CD1c-positive myeloid dendritic cell (primary cell): ENCODE data around the gene LUZP1.

Experiments used
- DNase-seq: peaks from one replicate; pipeline ENCODE4 v3.0.0-alpha.2; 2016; ENCODE audit errors: extremely low spot score

LUZP1 gene

DNA sequence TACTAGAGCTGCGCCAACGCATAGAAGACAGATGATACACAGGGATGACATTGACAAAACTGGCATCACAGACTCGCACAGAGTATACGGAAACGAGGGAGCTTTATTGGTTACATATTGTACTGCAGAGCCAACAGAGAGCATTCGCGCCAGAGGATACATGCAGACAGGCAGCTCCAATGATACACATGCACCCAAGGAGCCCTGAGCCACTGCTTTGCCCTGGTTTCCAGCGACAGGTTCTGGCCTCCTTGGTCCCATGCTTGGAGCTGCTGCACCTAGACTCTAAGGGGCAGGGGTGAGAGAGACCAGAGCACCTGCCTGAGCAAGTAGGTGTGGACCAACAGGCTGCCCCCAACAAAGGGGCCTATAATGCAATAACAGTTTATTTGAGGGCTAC lies 83.8 kb downstream of the LUZP1 start:
- DNase-seq: no peak

DNA sequence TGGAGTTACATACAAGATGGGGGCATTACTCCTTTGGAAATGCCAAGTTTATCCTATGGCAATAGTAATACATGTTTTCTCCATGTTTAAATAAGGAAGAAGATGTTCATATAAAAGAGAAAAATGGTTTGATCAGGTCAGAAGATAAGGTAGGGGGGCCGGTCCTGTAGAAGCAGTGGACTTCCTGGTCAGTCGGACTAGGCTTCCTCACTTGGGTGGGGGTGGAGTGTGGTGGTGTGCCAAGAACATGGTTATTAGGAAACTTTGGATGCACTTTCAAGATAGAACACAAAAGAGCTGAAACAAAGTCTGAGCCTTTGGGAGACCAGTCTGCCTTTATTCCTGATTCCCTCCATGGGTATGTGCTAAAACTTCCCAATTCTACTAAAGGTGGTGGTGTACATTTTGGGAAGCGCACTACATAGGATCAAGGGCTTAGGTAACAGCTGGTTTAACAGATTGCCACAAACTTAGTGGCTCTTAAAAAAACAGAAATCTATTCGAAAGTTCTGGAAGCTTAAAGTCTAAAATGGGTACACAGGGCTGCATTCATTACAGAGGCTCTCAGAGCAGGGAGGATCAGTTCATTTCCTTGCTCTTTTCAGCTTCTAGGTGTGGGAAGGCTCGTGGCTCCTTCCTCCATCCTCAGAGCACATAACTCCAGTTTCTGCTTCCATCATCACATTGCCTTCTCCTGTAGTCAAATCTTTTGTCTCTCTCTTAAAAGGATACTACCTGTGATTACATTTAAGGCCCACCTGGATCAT lies 84.8 kb downstream of the LUZP1 start:
- no peak for DNase-seq

DNA sequence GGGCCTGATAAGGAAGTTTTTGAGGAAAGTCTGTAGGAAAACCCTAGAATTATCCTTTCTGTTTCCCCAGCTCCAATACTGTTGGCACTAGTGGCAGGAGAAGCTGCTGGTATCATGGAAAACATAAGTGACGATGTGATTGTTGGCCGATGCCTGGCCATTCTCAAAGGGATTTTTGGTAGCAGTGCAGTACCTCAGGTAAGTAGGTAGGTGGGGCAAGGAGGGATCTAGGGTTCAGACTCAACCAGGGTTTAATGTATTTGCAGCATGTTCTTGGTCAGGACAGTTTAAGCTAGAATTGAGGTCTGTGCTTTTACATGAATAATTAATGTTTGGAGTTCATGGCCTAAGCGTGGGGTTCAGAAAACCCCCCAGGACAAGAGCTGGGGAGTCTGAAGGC lies 87.3 kb downstream of the LUZP1 start:
- DNase-seq: no peak

DNA sequence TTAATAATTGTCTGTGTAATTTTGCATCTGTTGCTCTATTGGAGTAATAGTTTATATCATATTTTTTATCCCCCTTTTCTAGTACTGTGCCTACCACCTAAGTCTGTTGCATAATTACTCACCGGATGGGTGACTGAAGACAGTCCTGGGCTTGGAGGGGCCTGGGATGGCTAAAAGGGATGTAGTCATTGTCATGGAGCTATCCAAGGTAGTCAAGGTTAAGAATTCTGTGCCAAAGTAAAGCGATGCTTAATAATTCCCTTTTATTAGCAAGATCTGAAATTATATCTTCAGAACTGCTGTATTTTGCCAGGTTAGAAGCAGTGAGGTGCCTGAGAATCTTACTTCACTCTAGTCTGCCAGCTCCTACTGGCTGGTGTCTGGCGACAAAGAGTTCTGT lies 87.8 kb downstream of the LUZP1 start:
- DNase-seq: no peak

DNA sequence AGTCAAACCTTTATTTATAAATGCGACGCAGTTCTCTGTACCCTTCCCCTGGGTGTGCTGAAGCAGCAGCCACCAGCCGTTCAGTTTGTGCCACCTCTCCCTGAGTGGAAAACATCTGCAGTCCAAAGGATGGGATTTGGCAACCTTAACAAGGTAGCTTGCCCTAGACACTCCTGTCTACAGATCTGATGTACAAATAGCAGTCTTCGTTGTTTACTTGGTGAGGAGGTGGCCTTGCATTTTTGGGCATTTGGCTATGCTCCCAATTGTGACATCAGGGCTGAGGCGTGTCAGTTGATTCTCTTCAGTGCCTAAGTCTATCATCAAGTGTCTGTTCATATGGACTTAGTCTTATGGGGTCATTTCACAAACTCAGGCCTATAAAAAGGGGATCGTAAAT lies 89.6 kb downstream of the LUZP1 start:
- no peak for DNase-seq

DNA sequence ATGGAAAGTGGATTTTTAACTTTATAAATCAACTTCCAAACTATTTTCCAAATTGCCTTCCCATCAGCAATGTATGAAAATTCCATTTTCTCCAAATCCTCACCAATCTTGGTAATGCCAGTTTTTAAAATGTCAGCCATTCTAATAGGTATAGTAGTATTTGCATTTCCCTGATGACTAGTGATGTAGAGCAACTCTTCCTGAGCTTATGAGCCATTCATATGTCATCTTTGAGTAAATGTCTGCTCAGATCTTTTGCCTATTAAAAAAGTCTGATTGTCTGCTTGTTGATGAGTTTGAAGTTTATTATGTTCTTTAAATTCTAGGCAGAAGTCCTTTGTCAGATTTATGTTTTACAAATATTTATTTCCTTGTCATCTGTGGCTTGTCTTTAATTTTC lies 94.6 kb downstream of the LUZP1 start:
- DNase-seq: no peak

DNA sequence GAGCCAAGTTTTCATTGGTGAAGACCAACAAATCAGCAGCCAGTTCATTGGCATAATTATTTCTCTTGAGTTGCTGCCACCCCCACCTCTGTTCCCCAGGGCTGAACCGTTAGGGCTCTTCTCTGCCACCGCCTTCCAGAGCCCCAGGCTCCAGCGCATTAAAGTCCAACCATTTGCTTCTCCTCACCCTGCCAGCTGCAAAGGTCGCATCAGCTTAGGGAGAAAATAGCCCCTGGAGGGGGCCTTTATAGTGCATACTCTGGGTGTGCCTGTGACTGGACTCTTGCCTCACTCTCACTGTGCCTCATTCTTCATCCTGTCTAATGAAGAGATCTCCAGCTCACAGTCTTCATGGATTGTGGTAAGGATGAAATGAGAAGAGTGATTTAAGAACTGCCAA lies 99.0 kb downstream of the LUZP1 start:
- no peak for DNase-seq

DNA sequence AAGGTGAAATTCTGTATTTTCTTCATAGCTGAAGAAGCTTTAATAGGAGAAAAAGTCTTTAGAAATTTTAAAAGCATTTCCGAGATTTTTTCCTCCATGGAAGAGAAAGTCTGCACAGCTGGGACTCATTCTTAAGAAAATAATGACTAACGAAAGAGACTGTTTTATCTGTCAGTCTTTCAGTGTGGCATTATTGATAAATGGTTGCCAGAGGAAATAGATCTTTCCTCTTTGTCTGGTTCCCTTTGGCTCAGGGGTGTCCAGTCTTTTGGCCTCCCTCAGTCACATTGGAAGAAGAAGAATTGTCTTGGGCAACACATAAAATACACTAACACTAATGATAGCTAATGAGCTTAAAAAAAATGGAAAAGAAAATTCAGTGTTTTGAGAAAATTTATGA lies 99.5 kb downstream of the LUZP1 start:
- no peak for DNase-seq

DNA sequence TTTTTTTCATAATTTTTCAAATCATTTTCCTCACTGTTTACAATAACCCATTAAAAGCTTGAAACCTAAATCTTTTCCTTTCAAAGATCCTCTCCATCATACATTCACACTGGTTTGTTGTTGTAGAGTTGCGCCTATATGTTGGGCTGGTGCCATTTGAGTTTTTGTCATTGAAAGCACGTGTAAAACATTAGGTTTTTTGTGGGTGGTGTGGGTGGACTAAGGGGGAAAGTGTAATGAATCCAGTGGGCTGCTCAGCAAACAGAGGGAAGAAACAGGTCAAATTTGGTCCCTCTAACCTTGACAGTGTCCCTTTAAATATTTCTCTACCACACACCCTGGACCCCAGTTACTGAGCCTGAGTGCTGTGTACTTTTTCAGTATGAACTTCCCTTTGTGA lies 102.6 kb downstream of the LUZP1 start:
- no peak for DNase-seq

DNA sequence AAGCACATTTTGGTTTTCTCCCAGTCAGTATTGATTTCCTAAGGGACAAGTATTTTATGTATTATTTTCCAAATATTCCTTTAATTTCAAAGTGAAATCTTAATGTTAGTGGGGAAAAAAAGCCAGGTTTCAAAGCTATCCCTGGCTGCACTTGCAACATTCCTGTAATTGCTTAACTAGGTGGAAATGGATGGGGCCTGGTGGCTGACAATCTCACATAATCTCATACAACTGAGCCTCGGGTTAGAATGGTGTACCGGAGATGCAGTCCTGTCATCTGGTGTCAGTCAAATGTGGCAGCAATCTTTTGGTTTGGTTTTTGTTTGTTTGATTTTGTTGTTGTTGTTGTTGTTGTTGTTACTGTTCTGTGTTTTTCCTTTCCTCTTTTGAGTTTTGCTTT lies 103.3 kb downstream of the LUZP1 start:
- no peak for DNase-seq

DNA sequence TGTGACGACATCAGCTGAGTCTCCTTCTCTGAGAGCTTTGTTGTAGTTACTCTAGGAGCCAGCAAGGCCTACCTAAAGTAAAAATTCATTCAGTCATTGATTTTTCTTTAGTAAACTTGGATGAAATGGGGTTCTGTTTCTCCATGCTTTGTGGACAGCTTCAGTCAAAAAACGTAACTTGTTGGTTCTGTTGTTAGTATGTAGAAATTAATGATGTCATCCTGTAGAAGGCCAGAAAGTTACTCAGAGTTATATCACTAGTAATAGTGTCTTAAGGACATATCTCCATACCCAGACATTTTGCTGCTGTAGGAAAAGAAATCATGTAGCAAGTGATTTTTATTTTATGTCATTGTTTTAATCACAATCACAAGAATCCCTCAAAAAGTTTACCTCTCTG lies 106.4 kb downstream of the LUZP1 start:
- DNase-seq: no peak

DNA sequence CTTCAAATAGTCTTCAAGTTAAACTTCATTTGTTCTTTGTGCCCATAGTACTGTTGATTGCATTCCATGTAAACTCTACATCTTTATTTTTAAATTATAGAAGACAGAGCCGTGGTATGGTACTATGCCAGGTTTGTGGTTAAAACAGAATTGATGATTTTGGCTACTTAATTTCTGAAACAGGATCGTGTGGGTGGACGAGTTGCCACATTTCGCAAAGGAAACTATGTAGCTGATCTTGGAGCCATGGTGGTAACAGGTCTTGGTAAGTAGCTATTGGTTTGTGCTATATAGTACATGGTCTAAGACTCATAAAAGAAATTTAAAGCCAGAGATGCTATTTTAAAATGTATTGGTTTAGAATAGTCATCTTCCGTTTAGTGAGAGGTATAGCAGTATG lies 111.4 kb downstream of the LUZP1 start:
- DNase-seq: no peak

DNA sequence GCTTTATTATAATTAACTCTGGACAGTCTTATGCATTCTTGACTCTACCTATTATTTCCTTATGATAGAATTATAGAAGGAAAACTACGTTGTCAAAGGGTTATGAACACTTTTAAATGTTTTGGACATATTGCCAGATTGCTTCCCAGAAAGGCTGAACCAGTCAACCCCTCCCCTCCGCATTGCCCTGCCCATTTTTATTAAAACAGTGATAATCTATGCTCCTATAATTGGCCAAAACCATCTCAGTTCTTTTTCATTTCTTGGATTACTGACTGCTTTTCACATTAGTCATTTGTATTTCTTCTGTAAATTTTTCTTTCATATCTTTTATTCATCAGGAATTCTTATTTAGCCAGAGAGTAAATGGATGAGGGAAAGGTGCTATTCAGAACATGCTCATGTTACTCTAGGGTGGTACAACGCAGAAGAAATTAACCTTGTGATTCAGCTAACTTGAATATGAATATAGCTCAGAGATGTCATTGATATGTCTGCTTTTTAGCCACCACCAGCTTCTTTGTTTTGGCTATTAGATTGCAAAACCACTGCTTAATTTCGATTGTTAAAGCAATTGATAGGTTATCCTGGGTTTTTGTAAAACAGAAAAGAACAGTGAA lies 117.3 kb downstream of the LUZP1 start:
- no peak for DNase-seq

DNA sequence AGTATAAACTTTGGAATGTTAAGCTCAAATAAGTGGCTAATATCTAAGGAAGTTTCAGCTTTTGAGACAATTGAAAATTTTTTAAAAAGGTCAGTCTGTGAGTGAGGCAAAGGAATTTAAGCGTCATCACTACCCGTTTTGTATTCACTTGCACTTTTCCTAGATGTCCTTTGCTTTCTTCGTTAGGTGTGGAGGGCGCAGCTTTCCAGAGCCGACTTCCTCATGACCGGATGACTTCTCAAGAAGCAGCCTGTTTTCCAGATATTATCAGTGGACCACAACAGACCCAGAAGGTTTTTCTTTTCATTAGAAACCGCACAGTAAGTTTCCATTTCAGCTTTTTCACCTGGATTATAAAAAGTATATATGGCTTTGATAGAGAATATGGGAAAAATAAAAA lies 118.5 kb downstream of the LUZP1 start:
- DNase-seq: no peak

DNA sequence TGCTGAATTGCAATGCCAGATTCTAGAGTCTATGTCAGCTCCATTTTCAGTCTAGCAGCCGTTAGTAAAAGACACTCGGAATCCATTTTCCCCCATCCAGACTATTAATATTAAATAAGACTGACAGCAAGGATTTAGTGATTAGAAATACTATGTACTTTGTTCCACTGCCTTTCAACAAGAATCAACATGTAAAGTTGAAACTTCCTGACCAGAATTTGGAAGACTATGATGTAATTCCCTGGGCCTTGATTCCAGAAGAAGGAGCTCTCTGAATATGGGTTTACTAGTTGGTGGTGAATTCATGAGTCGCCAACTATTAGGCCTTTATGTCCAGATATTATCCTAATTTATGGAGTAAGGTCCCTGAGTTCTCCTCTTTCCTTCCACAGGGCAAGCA lies 124.6 kb downstream of the LUZP1 start:
- no peak for DNase-seq

DNA sequence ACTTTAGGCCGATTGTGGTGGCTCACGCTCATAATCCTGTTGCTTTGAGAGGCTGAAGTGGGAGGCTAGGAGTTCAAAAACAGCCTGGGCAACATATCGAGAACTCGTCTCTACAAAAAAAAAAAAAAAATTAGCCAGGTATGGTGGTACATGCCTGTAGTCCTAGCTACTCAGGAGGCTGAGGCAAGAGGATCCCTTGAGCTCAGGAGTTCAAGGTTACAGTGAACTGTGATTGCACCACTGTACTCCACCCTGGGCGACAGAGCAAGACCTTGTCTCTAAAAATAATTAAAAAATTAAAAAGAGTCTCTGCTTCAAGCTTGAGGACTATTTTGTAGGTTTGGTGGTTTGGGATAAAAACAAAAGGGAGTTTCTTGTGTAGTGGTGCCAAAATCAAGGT lies 128.1 kb downstream of the LUZP1 start:
- DNase-seq: no peak

DNA sequence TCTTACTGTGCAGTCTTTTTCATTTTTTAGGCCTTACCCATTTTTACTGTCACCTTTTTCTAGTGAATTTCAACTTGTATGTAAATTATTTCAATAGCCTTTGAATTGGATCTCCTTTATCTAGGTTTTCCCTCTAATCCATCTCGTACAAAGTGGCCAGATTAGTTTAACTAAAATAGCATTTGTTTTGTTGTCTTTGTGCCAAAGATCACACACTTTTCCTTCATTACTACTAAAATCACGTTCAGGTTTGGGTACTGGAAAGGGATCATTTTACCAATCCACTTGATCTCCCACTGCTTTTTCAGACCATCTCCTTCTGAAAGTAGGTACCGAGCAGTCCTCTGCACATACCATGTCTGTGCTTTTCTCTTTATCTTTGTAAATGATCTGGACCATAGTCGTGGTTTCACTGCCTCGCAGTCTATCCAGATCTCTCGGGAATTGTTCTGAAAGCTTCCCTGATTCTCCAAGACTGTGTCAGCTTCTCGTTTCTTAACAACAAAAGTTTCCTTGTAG lies 129.3 kb downstream of the LUZP1 start:
- DNase-seq: no peak

DNA sequence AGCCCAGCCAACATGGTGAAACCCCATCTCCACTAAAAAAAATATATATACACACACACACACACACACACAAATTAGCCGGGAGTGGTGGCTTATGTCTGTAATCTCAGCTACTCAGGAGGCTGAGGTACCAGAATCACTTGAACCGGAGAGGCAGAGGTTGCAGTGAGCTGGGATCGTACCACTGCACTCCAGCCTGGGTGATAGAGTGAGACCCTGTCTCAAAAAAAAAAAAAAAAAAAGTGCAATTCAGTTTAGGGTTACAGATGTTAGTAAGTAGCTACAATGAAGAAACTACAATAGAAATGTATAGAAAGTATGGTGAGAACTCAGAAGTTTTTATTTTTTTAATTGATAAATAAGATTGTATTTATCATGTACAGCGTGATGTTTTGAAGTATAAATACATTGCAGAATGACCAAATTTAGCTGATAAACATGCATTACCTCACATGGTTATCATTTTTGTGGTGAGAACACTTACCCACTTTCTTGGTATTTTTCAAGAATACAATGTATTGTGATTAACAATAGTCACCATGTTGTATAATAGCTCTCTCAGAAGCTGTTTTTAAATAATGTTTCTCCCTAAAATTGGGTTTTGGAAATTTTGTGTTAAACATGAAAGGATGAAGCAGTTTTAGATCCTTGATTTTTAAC lies 131.4 kb downstream of the LUZP1 start:
- DNase-seq: no peak

DNA sequence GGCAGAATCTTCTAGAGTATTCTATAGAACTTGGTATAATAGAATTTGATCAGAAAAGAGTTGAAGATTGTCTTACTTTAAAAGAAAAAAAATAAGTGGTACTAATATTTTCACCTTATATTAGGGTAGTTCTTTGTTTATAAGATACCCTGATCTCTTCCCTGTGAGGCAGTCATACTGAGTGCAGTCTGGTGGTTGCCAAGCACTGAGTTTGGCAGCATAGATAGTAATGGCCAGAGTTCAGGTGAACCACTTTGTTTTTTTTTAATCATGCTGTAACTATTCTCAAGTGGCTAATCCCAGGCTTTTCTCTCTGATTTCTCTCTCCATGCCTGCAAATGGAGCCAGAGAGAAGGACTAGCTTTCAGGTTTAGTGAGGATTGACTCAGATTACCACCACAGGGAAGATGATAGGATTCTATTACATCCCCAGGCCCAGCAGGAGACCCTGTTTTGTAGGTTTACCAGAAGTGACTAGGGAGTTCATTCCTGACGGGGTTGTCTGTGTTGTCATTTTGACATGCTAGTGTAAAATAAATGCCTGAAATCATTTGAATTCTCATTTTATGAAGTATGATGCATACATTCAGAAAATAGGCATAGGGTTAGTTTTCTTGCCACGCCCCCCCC lies 132.7 kb downstream of the LUZP1 start:
- DNase-seq: no peak
